Common myeloid progenitor, CD34-positive (primary cell): ENCODE measurements around the gene PTPRM.

Experiments used
- CTCF ChIA-PET: fragments of 350-600 bp; sonication (Branson Sonifier 250); formaldehyde crosslinking; loops from one replicate; lab custom pipeline; 2021; ENCODE audit warnings: antibody characterized with exemption; lab: Charles Lee
- POLR2A ChIA-PET: fragments of 350-600 bp; sonication (Branson Sonifier 250); formaldehyde crosslinking; loops from one replicate; lab custom pipeline; 2021; ENCODE audit warnings: antibody characterized with exemption; lab: Charles Lee
- DNase-seq, 3 donors: peaks; one replicate each; pipeline versions ENCODE4 v3.0.0 to v3.0.0-alpha.2; 2013
- H3K27ac ChIP-seq, 2 experiments: 1 replicate in 1 of 2; 2 replicates in 1 of 2; pipeline ENCODE4 v1.7.0; 2013; ENCODE audit warnings: inconsistent platforms in 2 of 2, low read length in 2 of 2, mild to moderate bottlenecking in 2 of 2, low read depth in 1 of 2, moderate library complexity in 1 of 2; ENCODE audit not compliant: severe bottlenecking in 2 of 2, insufficient read depth in 1 of 2, poor library complexity in 1 of 2
- H3K27me3 ChIP-seq, 5 experiments: replicated peaks in 2 of 5; 1 replicate in 3 of 5; 2 replicates in 2 of 5; pipeline versions ENCODE4 v1.6.1 to v1.7.0; 2013; ENCODE audit warnings: low read length in 4 of 5, mild to moderate bottlenecking in 2 of 5, moderate library complexity in 2 of 5, inconsistent platforms in 1 of 5; ENCODE audit not compliant: insufficient read depth in 5 of 5, control insufficient read depth in 4 of 5
- H3K36me3 ChIP-seq, 4 experiments: 1 replicate in 2 of 4; 2 replicates in 2 of 4; pipeline versions ENCODE4 v1.6.1 to v1.7.0; 2013; ENCODE audit warnings: low read length in 3 of 4, control low read depth in 1 of 4, mild to moderate bottlenecking in 1 of 4; ENCODE audit not compliant: control insufficient read depth in 4 of 4, insufficient read depth in 4 of 4
- H3K4me1 ChIP-seq, 4 experiments: 1 replicate in 3 of 4; 2 replicates in 1 of 4; pipeline versions ENCODE4 v1.6.1 to v1.7.1; 2013; ENCODE audit warnings: low read length in 3 of 4, mild to moderate bottlenecking in 3 of 4, control low read depth in 1 of 4, inconsistent platforms in 1 of 4, moderate library complexity in 1 of 4; ENCODE audit not compliant: control insufficient read depth in 4 of 4, insufficient read depth in 4 of 4; ENCODE audit errors: control extremely low read depth in 1 of 4
- H3K4me3 ChIP-seq, 7 experiments: 1 replicate in 4 of 7; 2 replicates in 3 of 7; pipeline versions ENCODE4 v1.5.1 to v1.7.0; 2013; ENCODE audit warnings: mild to moderate bottlenecking in 7 of 7, low read length in 6 of 7, moderate library complexity in 6 of 7, inconsistent platforms in 2 of 7, low read depth in 2 of 7, control low read depth in 1 of 7; ENCODE audit not compliant: insufficient read depth in 4 of 7, control insufficient read depth in 1 of 7; ENCODE audit errors: extremely low read depth in 1 of 7
- H3K9me3 ChIP-seq, 5 experiments: 1 replicate in 4 of 5; 2 replicates in 1 of 5; pipeline versions ENCODE4 v1.6.1 to v1.7.1; 2013; ENCODE audit warnings: low read length in 4 of 5, mild to moderate bottlenecking in 2 of 5, inconsistent platforms in 1 of 5, low read depth in 1 of 5, moderate library complexity in 1 of 5; ENCODE audit not compliant: control insufficient read depth in 4 of 5, insufficient read depth in 2 of 5; ENCODE audit errors: control extremely low read depth in 1 of 5
- WGBS: methylation state at CpG from one replicate; pipeline ENCODE4 v1.1.5; 2013; ENCODE audit not compliant: insufficient coverage; 5-methylcytosine and 5-hydroxymethylcytosine counted together

Gene PTPRM

GRCh38 chr18:8403713-8404112 is 836.6 kb downstream of the PTPRM start:
- CTCF ChIA-PET = no interaction called here
- Histone ChIP-seq H3K4me1 (no peaks in the 10 kb centered on the region), H3K27me3 (no peaks in the 10 kb centered on the region), H3K36me3 (peaks cover 0 to 6% (median 0%) of the 10 kb centered on the region in 4 experiments), H3K9me3 (no peaks in the 10 kb centered on the region), H3K4me3 (no peak overlapping the region), H3K27ac (no peak overlapping the region)
- 86% methylated on average over 1 of the region's 2 CpGs for WGBS
- DNase-seq = no peak
- POLR2A ChIA-PET = no interaction called here

- no peak for DNase-seq
- Histone ChIP-seq H3K4me3 (no peak overlapping the region), H3K27ac (no peak overlapping the region), H3K9me3 (peaks cover 0 to 2% (median 0%) of the 10 kb centered on the region in 5 experiments), H3K27me3 (no peaks in the 10 kb centered on the region), H3K4me1 (no peaks in the 10 kb centered on the region), H3K36me3 (peaks cover 0 to 6% (median 0%) of the 10 kb centered on the region in 4 experiments)
- CTCF ChIA-PET = no interaction called here
- 100% methylated on average over 2 of the region's 10 CpGs for WGBS
- POLR2A ChIA-PET = no interaction called here
These were observed 839.2 kb downstream of the PTPRM start for GRCh38 chr18:8406186-8406867.

- Histone ChIP-seq H3K36me3 (peaks cover 0 to 6% (median 0%) of the 10 kb centered on the region in 4 experiments), H3K4me1 (no peaks in the 10 kb centered on the region), H3K27ac (no peak overlapping the region), H3K9me3 (peaks cover 0 to 6% (median 1%) of the 10 kb centered on the region in 5 experiments), H3K4me3 (no peak overlapping the region), H3K27me3 (no peaks in the 10 kb centered on the region)
- DNase-seq = no peak
- POLR2A ChIA-PET = no interaction called here
- WGBS = 96% methylated on average over 12 of the region's 15 CpGs
- CTCF ChIA-PET = no interaction called here
These were observed 839.7 kb downstream of the PTPRM start for GRCh38 chr18:8406868-8407250.

- Histone ChIP-seq H3K4me3 (no peak overlapping the region), H3K27me3 (no peaks in the 10 kb centered on the region), H3K27ac (no peak overlapping the region), H3K4me1 (no peaks in the 10 kb centered on the region), H3K36me3 (peaks cover 0 to 6% (median 0%) of the 10 kb centered on the region in 4 experiments), H3K9me3 (peaks cover 0 to 11% (median 3%) of the 10 kb centered on the region in 5 experiments)
- WGBS = 100% methylated on average over 3 of the region's 3 CpGs
- DNase-seq = no peak
- CTCF ChIA-PET = no interaction called here
- POLR2A ChIA-PET = no interaction called here
These were observed 842.0 kb downstream of the PTPRM start for GRCh38 chr18:8409151-8409550.

GRCh38 chr18:8411492-8411891 is 844.4 kb downstream of the PTPRM start:
- Histone ChIP-seq H3K9me3 (peaks cover 2 to 15% (median 4%) of the 10 kb centered on the region in 5 experiments), H3K4me1 (no peaks in the 10 kb centered on the region), H3K27me3 (peaks cover 0 to 7% (median 0%) of the 10 kb centered on the region in 5 experiments), H3K4me3 (no peak overlapping the region), H3K27ac (no peak overlapping the region), H3K36me3 (peaks cover 0 to 6% (median 0%) of the 10 kb centered on the region in 4 experiments)
- POLR2A ChIA-PET = no interaction called here
- no peak for DNase-seq
- CTCF ChIA-PET = no interaction called here

GRCh38 chr18:8412117-8412516 is 845.0 kb downstream of the PTPRM start:
- CTCF ChIA-PET = interaction anchor here (1.7 kb wide), 1 partner anchor 13 kb away, joined by 3 read pairs; no protein-coding TSS in a partner anchor

GRCh38 chr18:8413189-8413588 is 846.1 kb downstream of the PTPRM start:
- H3K4me1 ChIP-seq = no peaks in the 10 kb centered on the region
- WGBS = 100% methylated on average over 1 of the region's 2 CpGs
- peaks cover 2 to 15% (median 4%) of the 10 kb centered on the region in 5 experiments for H3K9me3 ChIP-seq
- H3K27ac ChIP-seq = no peak overlapping the region
- POLR2A ChIA-PET = no interaction called here
- CTCF ChIA-PET = interaction anchor here (1.7 kb wide), 1 partner anchor 14 kb away, joined by 3 read pairs; no protein-coding TSS in a partner anchor
- DNase-seq = no peak
- no peaks in the 10 kb centered on the region for H3K36me3 ChIP-seq
- H3K27me3 ChIP-seq = peaks cover 0 to 7% (median 0%) of the 10 kb centered on the region in 5 experiments
- no peak overlapping the region for H3K4me3 ChIP-seq

More at GRCh38 chr18:8412117-8412516, 845.0 kb downstream of the PTPRM start:
- peaks cover 0 to 4% (median 0%) of the 10 kb centered on the region in 4 experiments for H3K36me3 ChIP-seq
- H3K27me3 ChIP-seq = peaks cover 0 to 7% (median 0%) of the 10 kb centered on the region in 5 experiments
- 100% methylated on average over 4 of the region's 8 CpGs for WGBS
- H3K4me1 ChIP-seq = no peaks in the 10 kb centered on the region
- POLR2A ChIA-PET = no interaction called here
- peaks cover 2 to 15% (median 4%) of the 10 kb centered on the region in 5 experiments for H3K9me3 ChIP-seq
- no peak overlapping the region for H3K27ac ChIP-seq
- no peak overlapping the region for H3K4me3 ChIP-seq
- DNase-seq = no peak
